Suprapubic skin (tissue), 4 donors: ENCODE data around the gene CLGN. TPM values are rescaled to one million over a fixed set of nuclear protein-coding genes. Genes with fewer than 3 reads are reported as not detected.

ENCODE experiments used
- DNase-seq, 2 donors: peaks; one replicate each; pipeline ENCODE4 v3.0.0-alpha.2; 2019; ENCODE audit warnings: low spot score in 2 of 2
- H3K27ac ChIP-seq: fragments of 200-600 bp; sonication (generic); one replicate; pipeline ENCODE4 v1.5.1; 2019
- H3K27me3 ChIP-seq: fragments of 200-600 bp; sonication (generic); one replicate; pipeline ENCODE4 v1.5.1; 2019
- H3K36me3 ChIP-seq: fragments of 200-600 bp; sonication (generic); one replicate; pipeline ENCODE4 v1.5.1; 2019
- H3K4me1 ChIP-seq: fragments of 200-600 bp; sonication (generic); one replicate; pipeline ENCODE4 v1.5.1; 2019
- H3K4me3 ChIP-seq: fragments of 200-600 bp; sonication (generic); one replicate; pipeline ENCODE4 v1.5.1; 2019; ENCODE audit warnings: mild to moderate bottlenecking
- H3K9me3 ChIP-seq: fragments of 200-600 bp; sonication (generic); one replicate; pipeline ENCODE4 v1.5.1; 2019
- EP300 ChIP-seq: sonication (generic); formaldehyde crosslinking; IDR thresholded peaks from one replicate; pipeline ENCODE4 v1.6.1; 2017; ENCODE audit warnings: antibody characterized with exemption
- POLR2A ChIP-seq, 2 donors: fragments of 450-650 bp; IDR thresholded peaks; one replicate each; pipeline ENCODE4 v1.6.1; 2017; ENCODE audit warnings: antibody characterized with exemption in 2 of 2, mild to moderate bottlenecking in 2 of 2, moderate library complexity in 2 of 2
- POLR2AphosphoS5 ChIP-seq, 3 donors: sonication (generic); formaldehyde crosslinking; IDR thresholded peaks; one replicate each; pipeline ENCODE4 v1.6.1; 2017; ENCODE audit warnings: antibody characterized with exemption in 3 of 3
- WGBS: methylation state at CpG from one replicate; pipeline ENCODE4 v1.1.5; 2018; 5-methylcytosine and 5-hydroxymethylcytosine counted together
- total RNA-seq, 4 donors: library from RNA; depleted of rRNA; stranded (reverse); fragments of >200 nt; gene quantifications; one replicate each; pipeline ENCODE4 v1.1.0, GENCODE V29; 2016
- TF ChIP-seq, protein P1 (sequence below), 2 donors: fragments of 200-600 bp in 1 of 2; fragments of 450-650 bp in 1 of 2; sonication (generic) in 1 of 2; IDR thresholded peaks; one replicate each; pipeline ENCODE4 v1.5.1; 2016 to 2019; ENCODE audit warnings: antibody characterized with exemption in 2 of 2, mild to moderate bottlenecking in 1 of 2, moderate library complexity in 1 of 2

The CLGN gene, protein sequence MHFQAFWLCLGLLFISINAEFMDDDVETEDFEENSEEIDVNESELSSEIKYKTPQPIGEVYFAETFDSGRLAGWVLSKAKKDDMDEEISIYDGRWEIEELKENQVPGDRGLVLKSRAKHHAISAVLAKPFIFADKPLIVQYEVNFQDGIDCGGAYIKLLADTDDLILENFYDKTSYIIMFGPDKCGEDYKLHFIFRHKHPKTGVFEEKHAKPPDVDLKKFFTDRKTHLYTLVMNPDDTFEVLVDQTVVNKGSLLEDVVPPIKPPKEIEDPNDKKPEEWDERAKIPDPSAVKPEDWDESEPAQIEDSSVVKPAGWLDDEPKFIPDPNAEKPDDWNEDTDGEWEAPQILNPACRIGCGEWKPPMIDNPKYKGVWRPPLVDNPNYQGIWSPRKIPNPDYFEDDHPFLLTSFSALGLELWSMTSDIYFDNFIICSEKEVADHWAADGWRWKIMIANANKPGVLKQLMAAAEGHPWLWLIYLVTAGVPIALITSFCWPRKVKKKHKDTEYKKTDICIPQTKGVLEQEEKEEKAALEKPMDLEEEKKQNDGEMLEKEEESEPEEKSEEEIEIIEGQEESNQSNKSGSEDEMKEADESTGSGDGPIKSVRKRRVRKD
- 1 to 10 TPM in 1 of 4 donors, under 1 TPM in 2, not detected in 1; 0.34 to 1.1 (median 0.51) TPM for total RNA-seq

DNA sequence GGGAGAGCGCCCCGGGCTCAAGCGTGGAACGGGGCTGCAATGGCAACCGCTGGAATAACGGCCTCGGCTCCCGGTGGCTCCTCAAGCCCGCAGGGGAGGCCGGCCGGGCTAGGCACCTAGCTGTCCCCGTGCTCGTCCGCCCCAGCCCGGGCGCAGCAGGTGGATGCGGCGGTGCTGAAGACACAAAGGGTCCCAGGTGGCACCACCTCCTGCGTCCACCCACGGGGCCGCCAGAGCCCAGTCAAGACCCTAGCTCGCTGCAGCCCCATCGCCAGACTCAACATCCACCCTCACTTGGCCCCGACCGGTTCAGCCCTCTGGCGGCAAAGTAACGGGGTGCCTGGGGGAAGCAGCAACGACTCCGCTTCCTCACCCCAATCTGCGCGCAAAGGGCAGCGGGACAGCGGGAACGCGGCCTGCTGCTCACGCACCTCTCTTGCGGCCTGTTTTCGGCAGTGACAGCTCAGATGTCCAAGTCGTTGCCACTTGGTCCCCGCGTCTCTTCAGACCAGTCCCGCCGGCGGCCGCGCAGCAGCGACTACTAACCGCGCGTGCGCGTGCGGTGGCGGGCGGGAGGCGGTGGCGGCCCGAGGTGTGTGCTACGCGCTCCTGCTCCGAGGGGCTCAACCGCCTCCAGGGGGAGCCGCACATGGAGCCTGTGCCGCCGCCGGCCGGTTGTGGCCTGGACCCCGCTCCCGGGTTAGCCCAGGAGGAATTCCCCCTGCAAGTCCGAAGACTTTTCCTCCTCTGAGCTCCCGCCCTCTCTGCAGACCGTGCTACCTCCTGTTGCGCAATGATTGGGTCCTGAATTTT, at the start of gene CLGN:
Gene CLGN, minus strand, starts transcription at position 543 of the 813 bp plus-strand sequence. CDS start 14,570 bp downstream, outside the sequence.
- no peaks in the 10 kb centered on the region for H3K9me3 ChIP-seq
- peak in 1 of 2 donors; percentile 61 for DNase-seq
- H3K4me3 ChIP-seq: peak within 1 kb of the TSS; percentile 63
- H3K27me3 ChIP-seq: peaks cover 22% of the 10 kb centered on the region
- H3K27ac ChIP-seq: no peak within 1 kb of the TSS
- H3K36me3 ChIP-seq: no peaks in the 10 kb centered on the region
- TF ChIP-seq, protein P1, sequence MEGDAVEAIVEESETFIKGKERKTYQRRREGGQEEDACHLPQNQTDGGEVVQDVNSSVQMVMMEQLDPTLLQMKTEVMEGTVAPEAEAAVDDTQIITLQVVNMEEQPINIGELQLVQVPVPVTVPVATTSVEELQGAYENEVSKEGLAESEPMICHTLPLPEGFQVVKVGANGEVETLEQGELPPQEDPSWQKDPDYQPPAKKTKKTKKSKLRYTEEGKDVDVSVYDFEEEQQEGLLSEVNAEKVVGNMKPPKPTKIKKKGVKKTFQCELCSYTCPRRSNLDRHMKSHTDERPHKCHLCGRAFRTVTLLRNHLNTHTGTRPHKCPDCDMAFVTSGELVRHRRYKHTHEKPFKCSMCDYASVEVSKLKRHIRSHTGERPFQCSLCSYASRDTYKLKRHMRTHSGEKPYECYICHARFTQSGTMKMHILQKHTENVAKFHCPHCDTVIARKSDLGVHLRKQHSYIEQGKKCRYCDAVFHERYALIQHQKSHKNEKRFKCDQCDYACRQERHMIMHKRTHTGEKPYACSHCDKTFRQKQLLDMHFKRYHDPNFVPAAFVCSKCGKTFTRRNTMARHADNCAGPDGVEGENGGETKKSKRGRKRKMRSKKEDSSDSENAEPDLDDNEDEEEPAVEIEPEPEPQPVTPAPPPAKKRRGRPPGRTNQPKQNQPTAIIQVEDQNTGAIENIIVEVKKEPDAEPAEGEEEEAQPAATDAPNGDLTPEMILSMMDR (IDR thresholded peaks at IDR 0.05): peak in 1 of 2 donors; percentile 20
- no peak for TF ChIP-seq POLR2A (IDR thresholded peaks at IDR 0.05)
- WGBS: 7% methylated on average over 3 of the region's 73 CpGs
- peaks cover 16% of the 10 kb centered on the region for H3K4me1 ChIP-seq

DNA sequence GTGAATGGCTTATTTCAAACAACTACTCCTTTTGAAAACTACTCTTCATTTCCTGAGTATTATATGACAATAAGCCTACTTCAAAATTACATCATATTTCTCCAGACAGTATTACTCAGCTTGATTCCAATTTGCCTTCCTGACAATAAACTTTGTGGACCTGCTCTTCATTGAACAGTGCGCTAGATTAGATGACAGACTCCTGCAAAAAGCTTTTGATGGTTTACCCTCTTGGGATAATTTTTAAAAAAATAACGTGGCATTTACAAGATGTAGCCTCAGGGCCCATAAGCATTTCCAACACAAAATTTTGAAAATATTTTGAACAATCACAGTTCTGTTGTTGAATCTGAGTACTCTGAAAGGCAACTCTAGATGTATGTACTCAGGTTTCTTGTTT, 44.7 kb upstream of the CLGN start:
- TF ChIP-seq EP300: no peak
- no peak for TF ChIP-seq POLR2A (IDR thresholded peaks at IDR 0.05)
- TF ChIP-seq, protein P1 (IDR thresholded peaks at IDR 0.05): no peak
- TF ChIP-seq POLR2AphosphoS5 (IDR thresholded peaks at IDR 0.05): no peak
- H3K9me3 ChIP-seq: no peaks in the 10 kb centered on the region
- no peak overlapping the region for H3K27ac ChIP-seq
- no peaks in the 10 kb centered on the region for H3K4me1 ChIP-seq
- 38% methylated on average over 2 of the region's 2 CpGs for WGBS
- H3K4me3 ChIP-seq: no peak overlapping the region
- no peaks in the 10 kb centered on the region for H3K36me3 ChIP-seq
- H3K27me3 ChIP-seq: peaks cover 10% of the 10 kb centered on the region
- DNase-seq: no peak

DNA sequence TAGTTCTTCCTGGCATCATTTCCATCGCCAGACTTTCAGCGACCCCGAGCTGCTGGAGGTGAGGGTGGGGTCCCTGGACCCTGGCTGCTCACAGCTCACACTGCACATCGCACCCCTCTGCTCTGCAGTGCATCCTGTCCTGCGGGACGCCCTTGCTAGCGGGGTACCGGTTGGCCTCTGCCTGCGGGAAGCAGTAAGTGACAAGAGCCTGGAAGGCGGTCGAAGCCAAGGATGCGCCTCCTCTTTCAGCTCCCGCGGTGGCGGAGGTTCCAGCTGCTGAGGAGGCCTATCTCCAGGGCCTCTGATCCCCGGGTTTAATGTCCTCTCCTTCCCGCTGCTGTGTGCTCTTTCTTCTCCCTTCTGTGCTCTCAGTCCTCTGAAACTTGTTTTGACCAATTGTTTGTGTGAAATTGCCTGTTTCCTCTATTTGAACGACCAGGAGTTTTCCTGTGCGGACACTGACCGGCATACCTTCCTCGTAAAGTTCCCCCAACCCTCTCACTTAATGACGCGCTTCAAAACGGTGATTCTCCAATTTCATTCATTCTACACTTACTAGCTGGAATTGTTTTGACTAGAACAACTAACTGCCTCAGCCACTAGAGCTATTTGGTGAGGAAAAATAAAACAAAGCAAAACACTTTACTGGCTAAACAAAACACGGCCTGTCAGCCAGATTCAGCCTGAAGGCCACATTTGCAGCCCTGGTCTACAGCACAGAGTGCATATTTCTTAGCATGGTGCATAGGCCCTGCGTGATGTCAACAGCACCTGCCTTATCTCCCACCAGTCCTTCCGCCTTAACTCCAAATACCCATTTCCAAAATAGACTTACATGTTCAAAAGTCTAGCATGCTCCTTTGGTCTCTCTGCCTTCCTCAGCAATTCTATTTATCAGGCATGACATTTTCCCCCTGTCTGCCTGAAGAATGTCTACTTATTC, 42.6 kb upstream of the CLGN start:
- H3K27ac ChIP-seq: no peak overlapping the region
- peaks cover 10% of the 10 kb centered on the region for H3K27me3 ChIP-seq
- H3K36me3 ChIP-seq: no peaks in the 10 kb centered on the region
- no peaks in the 10 kb centered on the region for H3K9me3 ChIP-seq
- no peaks in the 10 kb centered on the region for H3K4me1 ChIP-seq
- H3K4me3 ChIP-seq: no peak overlapping the region
- WGBS: 51% methylated on average over 27 of the region's 27 CpGs
- TF ChIP-seq, protein P1 (IDR thresholded peaks at IDR 0.05): no peak
- TF ChIP-seq EP300 (no peak), POLR2A (IDR thresholded peaks at IDR 0.05) (no peak), POLR2AphosphoS5 (IDR thresholded peaks at IDR 0.05) (no peak)
- no peak for DNase-seq

DNA sequence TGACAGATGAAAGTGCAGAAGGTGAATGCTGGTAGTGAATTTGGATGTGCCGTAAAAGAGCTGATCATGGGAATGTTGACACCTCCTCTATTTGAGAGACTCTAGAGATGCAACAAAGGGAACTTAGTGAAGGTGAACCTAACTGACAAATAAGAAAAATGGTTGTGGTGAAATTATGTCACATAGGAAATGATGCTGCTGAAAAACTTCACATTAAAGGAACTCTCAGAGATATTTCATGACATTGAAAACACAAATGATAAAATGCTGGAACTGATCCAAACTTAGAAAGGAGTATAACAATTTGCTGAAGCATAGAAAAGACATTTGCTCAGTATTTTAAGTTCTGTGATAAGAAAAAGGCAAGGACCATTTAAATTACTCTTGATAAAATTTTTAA, 38.7 kb upstream of the CLGN start:
- H3K27ac ChIP-seq: no peak overlapping the region
- H3K4me1 ChIP-seq: no peaks in the 10 kb centered on the region
- no peaks in the 10 kb centered on the region for H3K36me3 ChIP-seq
- no peak overlapping the region for H3K4me3 ChIP-seq
- H3K9me3 ChIP-seq: no peaks in the 10 kb centered on the region
- no peak for DNase-seq
- WGBS: 89% methylated on average over 1 of the region's 1 CpG
- TF ChIP-seq, protein P1 (IDR thresholded peaks at IDR 0.05): no peak
- no peak for TF ChIP-seq POLR2AphosphoS5 (IDR thresholded peaks at IDR 0.05)
- no peak for TF ChIP-seq POLR2A (IDR thresholded peaks at IDR 0.05)
- TF ChIP-seq EP300: no peak
- peaks cover 8% of the 10 kb centered on the region for H3K27me3 ChIP-seq
